Bronchial epithelial cell (primary cell): Measurements from ENCODE around the gene HES6. TPM values are rescaled to one million over a fixed set of nuclear protein-coding genes. Genes with fewer than 3 reads are reported as not detected.

Experiments used
- DNase-seq: peaks from one replicate; pipeline ENCODE4 v3.0.0-alpha.2; 2010; ENCODE audit warnings: low read depth
- FAIRE-seq: peaks from 2 replicates; lab custom pipeline; 2011; peaks lifted over from hg19 to GRCh38; lab: Jason Lieb, UNC
- H3K27me3 ChIP-seq: 2 replicates; pipeline ENCODE4 v1.5.1; 2011; ENCODE audit warnings: low read length; ENCODE audit not compliant: control insufficient read depth, insufficient read depth
- H3K36me3 ChIP-seq: 2 replicates; pipeline ENCODE4 v1.5.1; 2011; ENCODE audit warnings: low read length; ENCODE audit not compliant: control insufficient read depth, insufficient read depth
- H3K4me3 ChIP-seq: 2 replicates; pipeline ENCODE4 v1.5.1; 2011; ENCODE audit warnings: mild to moderate bottlenecking, low read depth, low read length, control low read depth
- CTCF ChIP-seq: IDR thresholded peaks from 2 replicates; pipeline ENCODE4 v1.5.1; 2011; ENCODE audit warnings: mild to moderate bottlenecking, moderate library complexity, low read length, control low read depth, inconsistent platforms; ENCODE audit not compliant: insufficient read depth, severe bottlenecking
- total RNA-seq: library from RNA; depleted of rRNA; stranded (reverse); fragments of >200 nt; gene quantifications from 2 replicates; pipeline ENCODE4 v1.2.1, GENCODE V29; 2014

Gene HES6
- total RNA-seq, 1 donor from 2014 or later, result 36.1 TPM

GRCh38 chr2:238238311-238238765, 1.5 kb downstream of the HES6 start:
- DNase-seq (no peak), FAIRE-seq (no peak)
- Histone ChIP-seq H3K36me3 (no peaks in the 10 kb centered on the region), H3K27me3 (peaks cover 8% of the 10 kb centered on the region), H3K4me3 (no peak overlapping the region)
- no peak for TF ChIP-seq CTCF

- FAIRE-seq, result no peak
- no peak for DNase-seq
- Histone ChIP-seq H3K36me3 (no peaks in the 10 kb centered on the region), H3K4me3 (no peak overlapping the region), H3K27me3 (peaks cover 8% of the 10 kb centered on the region)
- TF ChIP-seq CTCF, result no peak
Observed at GRCh38 chr2:238237431-238238135, 2.3 kb downstream of the HES6 start.

GRCh38 chr2:238236571-238236970, 3.3 kb downstream of the HES6 start:
- no peak for DNase-seq
- H3K27me3 ChIP-seq, result peaks cover 8% of the 10 kb centered on the region
- H3K36me3 ChIP-seq, result no peaks in the 10 kb centered on the region
- no peak for TF ChIP-seq CTCF
- no peak overlapping the region for H3K4me3 ChIP-seq
- no peak for FAIRE-seq

GRCh38 chr2:238235856-238236255, 4.0 kb downstream of the HES6 start:
- Histone ChIP-seq H3K4me3 (no peak overlapping the region), H3K36me3 (no peaks in the 10 kb centered on the region), H3K27me3 (peaks cover 6% of the 10 kb centered on the region)
- TF ChIP-seq CTCF, result no peak
- DNase-seq, result no peak
- FAIRE-seq, result no peak

GRCh38 chr2:238235331-238235732, 4.5 kb downstream of the HES6 start:
- TF ChIP-seq CTCF, result no peak
- DNase-seq (peak; percentile 46), FAIRE-seq (no peak)
- Histone ChIP-seq H3K27me3 (peaks cover 6% of the 10 kb centered on the region), H3K4me3 (no peak overlapping the region), H3K36me3 (no peaks in the 10 kb centered on the region)

- DNase-seq (no peak), FAIRE-seq (no peak)
- Histone ChIP-seq H3K27me3 (peaks cover 3% of the 10 kb centered on the region), H3K4me3 (no peak overlapping the region), H3K36me3 (no peaks in the 10 kb centered on the region)
- TF ChIP-seq CTCF, result no peak
Observed at GRCh38 chr2:238233625-238234024, 6.2 kb downstream of the HES6 start.
